ENCODE results near the gene CABCOCO1. TPM values are rescaled to one million over a fixed set of nuclear protein-coding genes. Genes with fewer than 3 reads are reported as not detected.
A peak's percentile ranks its signal among the peaks of the same experiment; 100 is the strongest.

CABCOCO1 gene
- total and polyA plus RNA-seq, 9 of the 15 experiments (the other 6 are each of a cell fraction or from before 2014, with no cell fraction given) = 0.04 TPM; not detected in 8

DNA sequence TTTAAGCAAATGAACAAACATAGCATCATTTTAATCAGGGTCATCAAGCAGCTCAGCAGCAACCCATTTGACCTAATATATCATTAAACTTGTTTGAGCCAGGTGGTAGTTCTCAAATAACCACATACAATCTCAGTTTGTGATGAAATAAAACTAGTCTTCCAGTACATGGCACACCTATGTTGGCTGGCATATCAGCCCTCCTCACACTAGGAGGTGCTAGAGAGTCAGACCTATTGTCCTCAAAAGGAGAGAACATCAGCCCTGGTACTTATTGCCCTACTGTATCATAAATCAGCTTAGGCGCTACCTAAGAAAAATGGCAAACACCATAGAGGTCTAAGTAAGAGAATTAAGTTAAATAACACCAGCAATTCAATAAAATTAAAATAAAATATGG is 81.7 kb downstream of the CABCOCO1 start (continued):
- no peak for TF ChIP-seq NKRF (IDR thresholded peaks at IDR 0.05; ENCODE audit: borderline replicate concordance)
- TF ChIP-seq ZNF133 (CRISPR knock-in tag; IDR thresholded peaks at IDR 0.05) = no peak
- peak; percentile 40 to 68 (median 47) for TF ChIP-seq CTCF (IDR thresholded peaks at IDR 0.05 in 2 of 3, conservative IDR thresholded peaks at IDR 0.05 in 1 of 3; ENCODE audit: insufficient read depth in 2 of 3, low read depth in 1 of 3, low read length in 3 of 3)
- TF ChIP-seq TEAD2 (tag; IDR thresholded peaks at IDR 0.05) = no peak
- no peak for TF ChIP-seq SMARCA4 (IDR thresholded peaks at IDR 0.05)

- H3K4me2 ChIP-seq (ENCODE audit: insufficient read depth, low read length) = no peak overlapping the region
- H3K9ac ChIP-seq (ENCODE audit: insufficient read depth in 1 of 2, low read depth in 2 of 2, low read length in 2 of 2) = no peak overlapping the region
- peaks cover 5% of the 10 kb centered on the region for H3K9me3 ChIP-seq (replicated peaks; ENCODE audit: control insufficient read depth, insufficient read depth, low read depth, low read length)
- no peaks in the 10 kb centered on the region for H3K27me3 ChIP-seq (ENCODE audit: control insufficient read depth in 2 of 2, insufficient read depth in 2 of 2, low read length in 2 of 2)
- in situ Hi-C loops (cut with MboI) (no loop called here), intact Hi-C loops (cut with micrococcal nuclease) (no loop called here)
- CTCF ChIA-PET (ENCODE audit: low intra/inter-chr PET ratio) = interaction anchor here (0.6 kb wide), 1 partner anchor 525 kb away, joined by 3 read pairs; no protein-coding TSS in a partner anchor
- H3K4me1 ChIP-seq (replicated peaks in 1 of 2; ENCODE audit: control insufficient read depth in 2 of 2, insufficient read depth in 2 of 2, low read length in 2 of 2) = peaks cover 3 to 12% of the 10 kb centered on the region in 2 experiments; a peak in 3 of 5 replicates
- H3K27ac ChIP-seq (ENCODE audit: extremely low read depth, low read depth, low read length) = no peak overlapping the region
- POLR2A ChIA-PET = interaction anchor here (0.7 to 2.8 kb wide), 3 partner anchors 14 to 787 kb away, joined by 3 to 12 read pairs (median 4); no protein-coding TSS in a partner anchor
- no peak overlapping the region for H2AFZ ChIP-seq (ENCODE audit: low read depth, low read length)
- H4K20me1 ChIP-seq (replicated peaks; ENCODE audit: control insufficient read depth, insufficient read depth, low read length) = no peaks in the 10 kb centered on the region
- ATAC-seq (no peak), FAIRE-seq (no peak), DNase-seq (ENCODE audit: extremely low read depth in 1 of 4, low spot score in 3 of 4) (no peak)
- no peak overlapping the region for H3K4me3 ChIP-seq
- no peaks in the 10 kb centered on the region for H3K9me1 ChIP-seq (ENCODE audit: control insufficient read depth, insufficient read depth, low read length)
- no peaks in the 10 kb centered on the region for H3K79me2 ChIP-seq (ENCODE audit: control insufficient read depth, insufficient read depth, low read length)
- 36% methylated on average over 2 of the region's 2 CpGs for WGBS (ENCODE audit: insufficient coverage, low coverage, missing lambda C conversion rate)
- BruUV-seq (replicated peaks) = no TSS peak
- no peaks in the 10 kb centered on the region; the same call in 2 of the 3 replicates for H3K36me3 ChIP-seq (ENCODE audit: control insufficient read depth, insufficient read depth, low read length)
- no peak for TF ChIP-seq BRD9 (IDR thresholded peaks at IDR 0.05; ENCODE audit: low read depth, partially characterized antibody)
- TF ChIP-seq ZNF436 (CRISPR knock-in tag; IDR thresholded peaks at IDR 0.05) = no peak
- no peak for TF ChIP-seq RUNX1 (IDR thresholded peaks at IDR 0.05; ENCODE audit: low read depth)
- TF ChIP-seq NR1H2 (CRISPR knock-in tag; IDR thresholded peaks at IDR 0.05) = no peak
- TF ChIP-seq, protein P1, sequence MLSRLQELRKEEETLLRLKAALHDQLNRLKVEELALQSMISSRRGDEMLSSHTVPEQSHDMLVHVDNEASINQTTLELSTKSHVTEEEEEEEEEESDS (CRISPR knock-in tag; IDR thresholded peaks at IDR 0.05) = no peak
- TF ChIP-seq ARID1B (IDR thresholded peaks at IDR 0.05) = no peak
- TF ChIP-seq CBX8 (IDR thresholded peaks at IDR 0.05; ENCODE audit: borderline replicate concordance, extremely low read depth, low read depth, low read length, poor library complexity, severe bottlenecking) = no peak
- TF ChIP-seq NR2C1 (IDR thresholded peaks at IDR 0.05) = no peak
- no peak for TF ChIP-seq NR2C1 (tag; IDR thresholded peaks at IDR 0.05)
Observed at GRCh38 chr10:61746377-61746776, 83.6 kb downstream of the CABCOCO1 start.

All from K562 (cell line).